ENCODE data around the gene PRKG1.
"Not testable (repeated sequence)": the region's sequence is repeated elsewhere in the genome, so short reads cannot be mapped to it uniquely, and the experiment has no call there.

The PRKG1 gene

DNA sequence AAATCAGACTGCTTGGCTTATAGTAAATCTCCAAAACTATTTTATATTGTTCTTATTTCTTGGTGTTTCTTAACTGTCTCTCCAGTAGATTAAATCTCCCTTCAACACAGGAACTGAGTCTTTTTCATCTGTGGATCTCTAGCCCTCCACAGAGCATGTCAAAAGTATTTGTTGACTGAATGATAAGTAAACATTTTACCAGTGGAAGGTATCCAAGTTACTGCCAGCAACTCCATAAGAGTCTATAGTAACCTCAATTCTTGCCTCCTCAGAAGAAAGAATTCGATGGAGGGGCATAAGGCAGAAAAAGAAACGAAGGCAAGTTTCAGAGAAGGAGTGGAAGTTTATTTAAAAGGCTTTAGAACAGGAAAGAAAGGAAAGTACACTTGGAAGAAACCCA is 945.9 kb downstream of the PRKG1 start:
- no peak overlapping the region for H3K4me3 ChIP-seq (ENCODE audit: low read length)
- no peaks in the 10 kb centered on the region for H3K27me3 ChIP-seq (ENCODE audit: insufficient read depth, low read length)
- H2AFZ ChIP-seq (ENCODE audit: low read depth, low read length), result no peak overlapping the region
- peaks cover 1% of the 10 kb centered on the region for H3K9me3 ChIP-seq (ENCODE audit: low read length)
- peaks cover 13% of the 10 kb centered on the region for H3K4me1 ChIP-seq (ENCODE audit: insufficient read depth, low read length)
- no peaks in the 10 kb centered on the region for H3K36me3 ChIP-seq (ENCODE audit: insufficient read depth, low read length)

DNA sequence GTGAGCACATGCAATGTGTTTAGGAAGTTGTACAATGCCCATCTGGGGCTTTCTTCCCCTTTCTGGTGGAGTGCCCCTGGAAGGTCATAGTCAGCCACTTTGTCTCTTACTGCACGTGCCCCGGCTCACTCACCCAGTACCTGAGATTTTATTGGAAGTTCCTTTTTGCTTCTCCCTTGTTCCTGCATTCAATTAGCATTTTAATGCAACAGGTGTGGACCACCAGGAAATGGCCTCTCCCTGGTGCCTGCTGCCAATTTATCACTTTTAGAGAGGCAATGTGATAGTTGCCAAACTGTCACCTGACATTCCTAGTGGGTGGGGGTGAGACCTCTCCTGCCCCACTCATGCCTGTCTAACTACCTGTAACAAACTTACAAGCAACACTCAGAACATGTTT is 946.4 kb downstream of the PRKG1 start:
- Histone ChIP-seq H3K9me3 (ENCODE audit: low read length) (no peaks in the 10 kb centered on the region), H2AFZ (ENCODE audit: low read depth, low read length) (no peak overlapping the region), H3K36me3 (ENCODE audit: insufficient read depth, low read length) (no peaks in the 10 kb centered on the region), H3K4me3 (ENCODE audit: low read length) (no peak overlapping the region), H3K4me1 (ENCODE audit: insufficient read depth, low read length) (peaks cover 13% of the 10 kb centered on the region), H3K27me3 (ENCODE audit: insufficient read depth, low read length) (no peaks in the 10 kb centered on the region)

DNA sequence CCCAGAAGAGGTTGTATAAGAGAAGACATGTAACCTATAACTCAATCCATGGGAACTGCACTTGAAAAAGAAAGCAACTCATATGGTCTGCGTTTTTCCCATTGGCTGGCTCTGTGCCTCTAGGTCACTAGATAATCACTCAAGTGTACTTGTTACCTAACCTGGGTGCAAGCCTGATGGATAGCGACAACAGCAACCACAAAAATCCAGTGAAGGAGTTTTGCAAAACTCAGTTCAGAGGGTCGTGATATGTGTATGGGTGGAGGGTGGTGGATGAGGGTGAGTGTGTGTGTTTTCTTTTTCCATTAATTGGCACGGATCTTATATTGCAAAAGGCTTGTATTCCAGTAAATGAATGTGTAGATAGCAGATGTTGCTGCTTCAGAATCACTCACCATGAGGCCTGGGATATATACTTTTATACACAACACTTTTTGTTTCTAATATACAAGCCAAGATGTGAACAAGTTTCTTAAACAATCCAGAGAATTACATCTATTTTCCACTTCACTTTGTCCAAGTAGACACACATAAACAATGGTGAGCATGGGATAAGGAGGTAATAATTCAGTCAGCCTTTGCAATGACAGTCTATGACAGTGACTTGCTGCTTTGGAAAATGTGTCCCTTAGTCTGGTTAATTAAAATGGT is 952.9 kb downstream of the PRKG1 start:
- Histone ChIP-seq H3K4me1 (ENCODE audit: insufficient read depth, low read length) (no peaks in the 10 kb centered on the region), H3K9me3 (ENCODE audit: low read length) (no peaks in the 10 kb centered on the region), H3K27me3 (ENCODE audit: insufficient read depth, low read length) (no peaks in the 10 kb centered on the region), H3K4me3 (ENCODE audit: low read length) (no peak overlapping the region), H2AFZ (ENCODE audit: low read depth, low read length) (no peak overlapping the region), H3K36me3 (ENCODE audit: insufficient read depth, low read length) (no peaks in the 10 kb centered on the region)

DNA sequence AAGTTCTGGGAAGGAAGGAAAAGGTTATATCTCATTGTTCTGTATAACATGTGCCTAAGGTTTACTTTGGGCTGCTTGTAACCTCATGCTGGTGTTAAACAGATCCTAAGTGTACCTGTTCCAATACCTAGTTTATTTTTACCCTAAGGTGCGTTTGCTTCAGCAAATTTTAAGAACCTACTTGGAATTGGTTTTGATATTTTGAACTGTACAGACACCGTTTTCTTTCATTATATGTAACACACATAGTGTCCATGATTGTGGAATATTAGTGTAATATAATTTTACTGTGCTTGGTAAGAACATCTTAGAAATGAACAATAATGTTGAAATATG is 954.2 kb downstream of the PRKG1 start:
- Histone ChIP-seq H2AFZ (ENCODE audit: low read depth, low read length) (no peak overlapping the region), H3K4me3 (ENCODE audit: low read length) (no peak overlapping the region), H3K36me3 (ENCODE audit: insufficient read depth, low read length) (no peaks in the 10 kb centered on the region), H3K4me1 (ENCODE audit: insufficient read depth, low read length) (no peaks in the 10 kb centered on the region), H3K9me3 (ENCODE audit: low read length) (no peaks in the 10 kb centered on the region), H3K27me3 (ENCODE audit: insufficient read depth, low read length) (no peaks in the 10 kb centered on the region)

DNA sequence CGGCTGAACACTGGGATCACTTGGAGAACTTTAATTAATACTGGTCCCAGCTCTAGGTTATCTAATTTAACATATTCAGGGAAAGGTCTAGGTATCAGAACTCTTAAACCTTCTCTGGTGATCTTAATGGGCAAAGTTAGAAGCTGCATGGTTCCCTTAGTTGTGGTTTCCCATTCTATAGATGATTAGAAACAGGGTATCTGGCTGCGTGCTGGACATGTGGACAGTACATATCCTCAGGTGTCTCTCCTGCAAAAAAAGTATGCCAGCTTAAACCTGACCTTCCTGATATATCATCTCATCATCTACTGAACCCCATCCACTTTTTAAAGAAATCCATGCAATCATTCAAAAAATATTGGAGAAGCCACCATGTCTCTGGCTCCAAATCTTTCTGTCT is 955.3 kb downstream of the PRKG1 start:
- Histone ChIP-seq H3K4me3 (ENCODE audit: low read length) (no peak overlapping the region), H3K4me1 (ENCODE audit: insufficient read depth, low read length) (no peaks in the 10 kb centered on the region), H2AFZ (ENCODE audit: low read depth, low read length) (no peak overlapping the region), H3K9me3 (ENCODE audit: low read length) (no peaks in the 10 kb centered on the region), H3K36me3 (ENCODE audit: insufficient read depth, low read length) (no peaks in the 10 kb centered on the region), H3K27me3 (ENCODE audit: insufficient read depth, low read length) (no peaks in the 10 kb centered on the region)

DNA sequence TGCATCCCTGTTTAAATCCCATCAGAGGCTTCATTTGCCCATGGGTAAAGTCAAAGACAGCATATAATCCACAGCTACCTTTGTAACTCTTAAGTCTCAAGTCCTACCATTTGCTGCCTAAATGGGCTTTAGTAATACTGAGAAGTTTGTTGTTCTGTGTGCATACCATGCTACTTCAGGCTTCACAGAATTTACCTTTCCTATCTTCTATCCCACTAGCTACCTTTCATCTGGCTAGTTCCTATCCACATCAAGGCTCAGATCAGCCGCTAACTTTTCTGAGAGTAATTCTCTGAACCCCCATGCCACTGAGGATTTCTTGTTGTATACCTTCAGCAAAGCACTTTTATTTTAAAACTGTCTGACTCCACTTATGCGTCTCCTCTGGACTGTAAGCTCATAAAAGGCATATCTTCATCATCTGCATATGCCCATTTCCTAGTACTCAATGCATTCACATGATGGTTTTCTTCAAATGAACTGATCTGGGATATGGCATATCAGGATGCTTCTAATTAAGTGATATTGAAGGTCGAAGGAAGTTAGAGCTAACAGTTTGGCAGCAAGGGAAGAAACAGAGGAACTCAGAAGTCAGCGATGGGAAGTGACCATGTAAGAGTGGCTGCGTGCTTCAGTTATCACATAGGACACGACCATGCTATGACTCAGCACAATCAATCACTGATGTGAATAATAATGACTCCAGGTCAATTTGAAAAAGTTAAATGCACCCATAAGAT is 955.9 kb downstream of the PRKG1 start:
- H2AFZ ChIP-seq (ENCODE audit: low read depth, low read length), result no peak overlapping the region
- no peak overlapping the region for H3K4me3 ChIP-seq (ENCODE audit: low read length)
- H3K9me3 ChIP-seq (ENCODE audit: low read length), result no peaks in the 10 kb centered on the region
- H3K36me3 ChIP-seq (ENCODE audit: insufficient read depth, low read length), result no peaks in the 10 kb centered on the region
- H3K4me1 ChIP-seq (ENCODE audit: insufficient read depth, low read length), result no peaks in the 10 kb centered on the region
- H3K27me3 ChIP-seq (ENCODE audit: insufficient read depth, low read length), result no peaks in the 10 kb centered on the region

DNA sequence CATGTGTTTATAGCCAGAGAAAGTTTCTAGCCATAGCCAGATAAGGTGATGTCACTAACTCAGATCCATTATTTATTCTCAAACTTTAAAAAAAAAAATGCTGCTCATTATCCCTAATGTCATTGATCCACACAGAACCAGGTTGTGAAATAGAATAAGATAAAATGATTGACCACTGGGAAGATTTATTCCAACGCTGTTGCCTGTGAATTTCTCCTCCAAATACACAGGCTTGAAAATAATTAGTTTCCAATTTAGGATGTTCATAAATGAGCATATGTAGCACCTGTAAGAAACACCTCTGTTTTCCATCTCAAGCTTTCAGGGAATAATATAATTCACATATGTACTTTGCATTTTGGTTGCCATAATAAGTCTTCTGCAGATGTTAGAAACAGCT is 956.7 kb downstream of the PRKG1 start:
- Histone ChIP-seq H3K36me3 (ENCODE audit: insufficient read depth, low read length) (no peaks in the 10 kb centered on the region), H3K9me3 (ENCODE audit: low read length) (no peaks in the 10 kb centered on the region), H3K4me3 (ENCODE audit: low read length) (no peak overlapping the region), H2AFZ (ENCODE audit: low read depth, low read length) (no peak overlapping the region), H3K27me3 (ENCODE audit: insufficient read depth, low read length) (no peaks in the 10 kb centered on the region), H3K4me1 (ENCODE audit: insufficient read depth, low read length) (no peaks in the 10 kb centered on the region)

DNA sequence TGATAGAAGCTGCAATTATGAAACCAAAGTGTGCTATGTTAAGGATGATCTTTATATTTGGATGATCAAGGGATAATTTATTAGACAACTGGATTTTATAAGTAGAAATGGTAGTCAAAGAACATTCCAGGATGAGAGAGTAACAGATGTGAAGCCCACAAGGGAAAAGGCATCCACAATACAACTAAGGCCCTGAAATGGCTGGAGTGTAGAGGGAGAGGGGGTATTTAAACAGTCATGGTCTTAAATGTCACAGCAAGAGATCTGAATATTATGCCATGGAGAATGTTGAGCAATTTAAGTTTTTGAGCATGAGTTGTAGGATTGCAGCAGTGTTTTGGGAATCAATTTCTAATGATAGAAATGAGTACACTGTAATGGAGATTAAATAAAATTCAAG is 957.5 kb downstream of the PRKG1 start:
- H3K27me3 ChIP-seq (ENCODE audit: insufficient read depth, low read length), result no peaks in the 10 kb centered on the region
- H3K4me1 ChIP-seq (ENCODE audit: insufficient read depth, low read length), result no peaks in the 10 kb centered on the region
- H3K4me3 ChIP-seq (ENCODE audit: low read length), result no peak overlapping the region
- H2AFZ ChIP-seq (ENCODE audit: low read depth, low read length), result no peak overlapping the region
- no peaks in the 10 kb centered on the region for H3K36me3 ChIP-seq (ENCODE audit: insufficient read depth, low read length)
- no peaks in the 10 kb centered on the region for H3K9me3 ChIP-seq (ENCODE audit: low read length)

DNA sequence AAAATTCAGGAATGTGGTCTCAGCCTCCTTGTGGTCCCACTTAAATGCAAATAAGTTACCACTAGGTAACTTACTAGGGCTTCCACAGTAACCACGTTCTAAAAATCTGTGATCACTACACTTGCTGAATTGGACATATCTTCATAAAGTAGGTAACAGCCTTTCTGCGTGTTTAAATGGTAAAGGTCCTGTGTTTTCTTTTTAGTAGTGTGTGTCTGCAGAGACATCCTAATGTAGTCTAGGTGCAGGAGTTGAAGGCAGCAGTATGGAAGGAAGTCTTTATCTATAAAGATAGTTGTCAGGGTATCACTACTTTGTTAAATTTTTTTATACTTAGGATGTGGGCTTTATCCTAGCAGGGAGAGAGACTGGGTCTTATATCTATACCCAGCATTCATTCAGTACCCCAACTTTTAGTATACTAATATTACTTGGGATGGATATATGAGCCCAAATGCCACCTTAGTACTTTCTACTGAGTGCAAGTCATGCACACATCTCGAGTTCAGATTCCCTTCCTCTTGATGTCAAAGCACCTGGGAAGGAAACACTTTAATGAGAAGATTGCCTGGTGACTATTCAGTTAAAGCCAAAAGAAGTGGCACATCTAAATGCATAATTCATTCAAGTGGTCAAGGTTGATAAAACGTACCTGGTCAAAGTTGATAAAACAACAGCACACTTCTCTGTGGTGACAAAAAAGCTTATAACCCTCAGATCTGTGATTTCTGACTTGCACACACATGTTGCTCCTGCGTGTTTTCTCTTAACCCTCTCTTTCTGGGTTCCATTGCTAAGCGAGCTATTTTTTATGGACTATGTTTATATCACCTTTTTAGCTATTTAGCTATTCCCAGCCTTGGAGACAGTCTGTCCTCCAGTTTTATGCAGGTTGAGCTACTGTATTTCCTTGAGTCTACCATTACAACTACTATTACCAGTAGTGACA is 958.7 kb downstream of the PRKG1 start:
- Histone ChIP-seq H3K9me3 (ENCODE audit: low read length) (no peaks in the 10 kb centered on the region), H3K4me1 (ENCODE audit: insufficient read depth, low read length) (no peaks in the 10 kb centered on the region), H2AFZ (ENCODE audit: low read depth, low read length) (no peak overlapping the region), H3K27me3 (ENCODE audit: insufficient read depth, low read length) (no peaks in the 10 kb centered on the region), H3K36me3 (ENCODE audit: insufficient read depth, low read length) (no peaks in the 10 kb centered on the region), H3K4me3 (ENCODE audit: low read length) (no peak overlapping the region)

DNA sequence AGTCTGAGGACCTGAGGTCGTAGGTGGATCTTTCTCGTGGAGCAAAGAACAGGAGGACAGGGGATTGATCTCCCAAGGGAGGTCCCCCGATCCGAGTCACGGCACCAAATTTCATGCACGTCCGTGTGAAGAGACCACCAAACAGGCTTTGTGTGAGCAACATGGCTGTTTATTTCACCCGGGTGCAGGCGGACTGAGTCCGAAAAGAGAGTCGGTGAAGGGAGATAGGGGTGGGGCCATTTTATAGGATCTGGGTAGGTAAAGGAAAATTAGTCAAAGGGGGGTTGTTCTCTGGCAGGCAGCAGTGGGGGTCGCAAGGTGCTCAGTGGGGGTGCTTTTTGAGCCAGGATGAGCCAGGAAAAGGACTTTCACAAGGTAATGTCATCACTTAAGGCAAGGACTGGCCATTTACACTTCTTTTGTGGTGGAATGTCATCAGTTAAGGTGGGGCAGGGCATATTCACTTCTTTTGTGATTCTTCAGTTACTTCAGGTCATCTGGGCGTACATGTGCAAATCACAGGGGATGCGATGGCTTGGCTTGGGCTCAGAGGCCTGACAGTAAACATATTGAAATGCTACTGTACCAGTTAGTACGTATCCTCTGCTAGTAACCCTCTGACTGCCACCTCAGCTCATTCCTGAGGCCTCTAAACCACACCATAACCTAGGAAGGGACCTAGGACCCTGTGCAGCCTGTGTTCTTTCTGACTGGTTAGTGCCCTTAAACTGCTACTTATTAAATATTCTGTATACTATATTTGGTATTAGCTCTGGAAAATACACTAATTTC is 964.9 kb downstream of the PRKG1 start:
- H3K4me1 ChIP-seq (ENCODE audit: insufficient read depth, low read length); H3K9me3 ChIP-seq (ENCODE audit: low read length); H2AFZ ChIP-seq (ENCODE audit: low read depth, low read length); H3K4me3 ChIP-seq (ENCODE audit: low read length); H3K36me3 ChIP-seq (ENCODE audit: insufficient read depth, low read length); H3K27me3 ChIP-seq (ENCODE audit: insufficient read depth, low read length): not testable (repeated sequence)

DNA sequence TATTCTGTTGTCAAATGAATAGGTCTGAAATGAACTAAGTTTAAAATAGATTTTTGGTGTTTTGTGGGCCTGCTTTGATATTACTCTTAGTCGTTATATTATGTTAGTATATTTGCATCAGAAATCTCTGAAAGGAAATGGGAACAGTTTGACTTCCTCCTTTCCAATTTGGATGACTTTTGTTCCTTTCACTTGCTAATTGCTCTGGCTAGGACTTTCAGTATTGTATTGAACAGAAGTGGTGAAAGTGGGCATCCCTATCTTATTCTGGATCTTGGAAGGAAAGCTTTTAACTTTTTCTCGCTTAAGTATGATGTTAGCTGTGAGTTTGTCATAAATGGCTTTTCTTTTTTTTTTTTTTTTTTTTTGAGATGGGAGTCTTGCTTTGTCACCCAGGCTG is 966.2 kb downstream of the PRKG1 start:
- no peak overlapping the region for H3K4me3 ChIP-seq (ENCODE audit: low read length)
- no peaks in the 10 kb centered on the region for H3K36me3 ChIP-seq (ENCODE audit: insufficient read depth, low read length)
- no peaks in the 10 kb centered on the region for H3K4me1 ChIP-seq (ENCODE audit: insufficient read depth, low read length)
- no peaks in the 10 kb centered on the region for H3K27me3 ChIP-seq (ENCODE audit: insufficient read depth, low read length)
- H3K9me3 ChIP-seq (ENCODE audit: low read length), result no peaks in the 10 kb centered on the region
- no peak overlapping the region for H2AFZ ChIP-seq (ENCODE audit: low read depth, low read length)

DNA sequence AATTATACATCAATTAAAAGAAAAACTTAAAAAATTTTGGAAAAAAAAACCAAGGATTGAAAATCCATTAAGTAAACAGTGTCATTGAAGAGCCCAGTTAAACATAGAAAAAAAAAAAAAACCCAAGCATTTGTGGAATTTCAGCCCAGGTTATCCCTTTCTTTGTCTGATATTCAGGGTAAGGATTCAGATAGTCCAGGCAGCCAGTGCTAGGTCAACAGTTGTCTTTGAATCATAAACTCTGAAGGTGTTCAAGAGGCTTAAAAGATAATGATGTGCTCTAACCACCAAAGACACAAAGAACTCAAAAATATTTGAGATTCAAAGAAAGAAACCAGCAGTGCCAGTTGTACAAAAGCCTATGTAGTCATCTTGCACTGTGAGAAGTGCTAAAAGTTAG is 969.5 kb downstream of the PRKG1 start:
- no peaks in the 10 kb centered on the region for H3K9me3 ChIP-seq (ENCODE audit: low read length)
- H3K36me3 ChIP-seq (ENCODE audit: insufficient read depth, low read length), result no peaks in the 10 kb centered on the region
- no peaks in the 10 kb centered on the region for H3K27me3 ChIP-seq (ENCODE audit: insufficient read depth, low read length)
- no peaks in the 10 kb centered on the region for H3K4me1 ChIP-seq (ENCODE audit: insufficient read depth, low read length)
- no peak overlapping the region for H3K4me3 ChIP-seq (ENCODE audit: low read length)
- no peak overlapping the region for H2AFZ ChIP-seq (ENCODE audit: low read depth, low read length)

DNA sequence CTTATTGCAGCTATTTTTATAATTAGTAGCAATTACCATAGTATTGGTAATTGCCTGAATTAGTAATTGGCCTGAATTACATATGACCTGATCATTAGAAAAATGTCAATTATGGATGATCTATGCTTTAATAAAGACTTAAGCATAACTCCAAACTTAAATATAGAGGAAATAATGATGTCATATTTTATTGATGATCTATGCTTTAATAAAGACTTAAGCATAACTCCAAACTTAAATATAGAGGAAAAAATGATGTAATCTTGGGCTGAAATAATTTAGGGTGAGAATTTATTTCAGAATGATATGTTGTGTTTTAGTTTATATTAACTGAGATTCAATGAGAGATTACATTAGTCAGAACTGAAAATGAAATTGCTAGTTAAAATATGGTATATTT is 973.8 kb downstream of the PRKG1 start:
- H3K4me3 ChIP-seq (ENCODE audit: low read length), result no peak overlapping the region
- no peaks in the 10 kb centered on the region for H3K36me3 ChIP-seq (ENCODE audit: insufficient read depth, low read length)
- H3K9me3 ChIP-seq (ENCODE audit: low read length), result no peaks in the 10 kb centered on the region
- no peak overlapping the region for H2AFZ ChIP-seq (ENCODE audit: low read depth, low read length)
- no peaks in the 10 kb centered on the region for H3K4me1 ChIP-seq (ENCODE audit: insufficient read depth, low read length)
- no peaks in the 10 kb centered on the region for H3K27me3 ChIP-seq (ENCODE audit: insufficient read depth, low read length)
